HG03064 (cell line): ENCODE measurements around the gene KIR3DL2.
"Not testable (repeated sequence)": the region's sequence is repeated elsewhere in the genome, so short reads cannot be mapped to it uniquely, and the experiment has no call there.

Experiments
- ATAC-seq: cut with Tn5 transposase; IDR thresholded peaks from one replicate; pipeline ENCODE4 v1.9.1; 2021; ENCODE audit warnings: low read depth; ENCODE audit not compliant: unreplicated experiment

The KIR3DL2 gene

DNA sequence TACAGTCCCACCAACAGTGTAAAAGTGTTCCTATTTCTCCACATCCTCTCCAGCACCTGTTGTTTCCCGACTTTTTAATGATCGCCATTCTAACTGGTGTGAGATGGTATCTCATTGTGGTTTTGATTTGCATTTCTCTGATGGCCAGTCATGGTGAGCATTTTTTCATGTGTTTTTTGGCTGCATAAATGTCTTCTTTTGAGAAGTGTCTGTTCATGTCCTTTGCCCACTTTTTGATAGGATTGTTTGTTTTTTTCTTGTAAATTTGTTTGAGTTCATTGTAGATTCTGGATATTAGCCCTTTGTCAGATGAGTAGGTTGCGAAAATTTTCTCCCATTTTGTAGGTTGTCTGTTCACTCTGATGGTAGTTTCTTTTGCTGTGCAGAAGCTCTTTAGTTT, 13.2 kb downstream of the KIR3DL2 start:
- ATAC-seq, result not testable (repeated sequence)

GRCh38 chr19:54871696-54872095, 21.5 kb downstream of the KIR3DL2 start:
- ATAC-seq, result no peak

GRCh38 chr19:54873990-54874389, 23.7 kb downstream of the KIR3DL2 start, which contains the start of gene FCAR:
Gene FCAR, plus strand, starts transcription at chr19:54874235. Its CDS starts 55 bp downstream, at chr19:54874290.
- no peak for ATAC-seq

DNA sequence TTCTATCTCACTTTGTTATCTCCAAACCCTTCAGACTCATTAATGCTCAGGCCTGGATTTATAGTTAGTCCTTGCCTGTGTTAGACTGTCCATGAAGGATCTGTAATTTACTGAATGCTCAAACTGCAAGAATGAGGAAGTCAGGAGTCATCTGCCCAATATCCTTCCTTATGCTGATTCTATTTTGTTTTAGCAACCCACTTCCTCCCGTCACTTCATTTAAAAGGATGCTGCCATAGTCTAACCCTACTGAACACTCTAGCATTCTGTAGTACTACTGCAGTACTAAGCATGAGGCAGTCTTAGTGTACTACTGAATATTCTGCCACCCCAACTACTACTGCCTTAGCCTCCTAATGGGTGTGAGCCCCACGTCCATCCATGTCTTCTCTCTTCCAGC, 25.3 kb downstream of the KIR3DL2 start:
- ATAC-seq, result no peak

GRCh38 chr19:54877471-54877870, 27.2 kb downstream of the KIR3DL2 start:
- ATAC-seq, result no peak

DNA sequence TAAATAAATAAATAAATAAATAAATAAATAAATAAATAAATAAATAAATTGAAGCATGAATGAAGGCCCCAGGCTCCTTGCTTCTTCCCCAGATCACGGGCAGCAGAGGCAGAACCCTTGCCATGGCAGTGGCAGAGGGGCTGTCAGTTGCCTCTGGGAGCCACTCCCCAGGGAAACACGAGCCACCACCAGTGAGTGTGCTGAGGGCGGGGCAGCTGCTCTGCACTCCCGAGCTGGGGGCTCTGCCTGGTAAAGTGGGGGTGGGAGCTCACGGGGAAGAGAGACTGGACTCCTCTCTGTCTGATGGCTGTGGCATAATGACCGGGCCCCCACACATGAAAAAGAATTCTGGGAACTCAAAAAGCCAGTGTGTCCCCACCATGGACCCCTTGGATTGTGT, 31.6 kb downstream of the KIR3DL2 start:
- no peak for ATAC-seq

- no peak for ATAC-seq
These were observed 32.5 kb downstream of the KIR3DL2 start for GRCh38 chr19:54882758-54883157.

- ATAC-seq, result no peak
These were observed 33.0 kb downstream of the KIR3DL2 start for GRCh38 chr19:54883228-54883627.

- no peak for ATAC-seq
These were observed 38.0 kb downstream of the KIR3DL2 start for GRCh38 chr19:54888239-54888638.

GRCh38 chr19:54889566-54889965, 39.3 kb downstream of the KIR3DL2 start:
- no peak for ATAC-seq

DNA sequence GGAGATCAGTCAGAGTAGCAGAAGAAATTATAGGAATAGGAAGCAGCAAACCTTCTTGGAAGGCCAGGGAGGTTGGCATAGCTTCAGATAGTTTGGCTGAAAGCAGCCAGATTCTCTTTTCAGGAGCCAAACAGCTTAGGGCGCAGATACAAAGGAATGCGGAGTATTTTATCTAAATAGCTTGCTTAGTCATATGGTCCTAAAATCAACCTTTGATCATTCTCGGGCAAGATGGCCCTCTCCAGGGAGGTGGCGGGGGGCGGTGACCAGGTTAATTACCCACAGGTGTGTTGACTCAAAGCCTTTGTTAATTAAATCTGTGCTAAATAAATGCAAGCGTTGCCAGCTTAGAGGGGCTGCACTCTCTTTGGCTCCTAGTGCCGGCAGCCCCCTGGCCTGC, 43.2 kb downstream of the KIR3DL2 start:
- no peak for ATAC-seq

GRCh38 chr19:54894106-54894505, 43.9 kb downstream of the KIR3DL2 start:
- ATAC-seq, result not testable (repeated sequence)

GRCh38 chr19:54896036-54896435, 45.8 kb downstream of the KIR3DL2 start:
- no peak for ATAC-seq

DNA sequence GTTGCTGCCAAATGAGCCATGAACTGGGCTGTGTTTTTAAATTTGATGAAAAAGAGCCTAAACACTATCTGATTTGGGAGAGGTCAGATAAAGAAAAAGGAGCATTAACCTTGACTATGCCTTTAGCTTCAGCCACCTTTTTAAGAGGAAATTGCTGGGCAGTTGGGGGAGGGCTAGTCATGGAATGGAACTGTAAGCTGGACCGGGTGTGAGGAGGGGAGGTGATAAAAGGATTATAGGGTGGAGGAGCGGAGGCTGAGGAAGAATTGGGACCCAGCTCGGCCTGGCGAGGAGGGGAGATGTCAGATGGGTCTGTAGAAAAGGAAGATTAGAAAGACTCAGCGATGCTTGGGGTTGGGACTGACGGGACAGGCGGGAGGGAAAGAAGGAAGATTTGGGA, 48.4 kb downstream of the KIR3DL2 start:
- ATAC-seq, result not testable (repeated sequence)

GRCh38 chr19:54899646-54900045, 49.4 kb downstream of the KIR3DL2 start:
- ATAC-seq, result not testable (repeated sequence)

DNA sequence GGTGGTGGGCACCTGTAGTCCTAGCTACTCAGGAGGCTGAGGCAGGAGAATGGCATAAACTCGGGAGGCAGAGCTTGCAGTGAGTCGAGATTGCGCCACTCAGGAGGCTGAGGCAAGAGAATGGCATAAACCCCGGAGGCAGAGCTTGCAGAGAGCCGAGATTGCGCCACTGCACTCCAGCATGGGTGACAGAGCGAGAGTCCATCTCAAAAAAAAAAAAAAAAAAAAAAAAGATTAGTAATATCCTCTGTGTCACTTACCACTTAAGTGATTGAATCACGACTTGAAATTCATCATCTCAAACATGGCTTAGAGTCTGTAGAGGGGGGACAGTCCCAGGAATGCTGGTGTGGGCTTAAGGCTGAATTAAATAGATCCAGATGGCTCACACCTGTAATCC, 50.9 kb downstream of the KIR3DL2 start:
- ATAC-seq, result not testable (repeated sequence)

DNA sequence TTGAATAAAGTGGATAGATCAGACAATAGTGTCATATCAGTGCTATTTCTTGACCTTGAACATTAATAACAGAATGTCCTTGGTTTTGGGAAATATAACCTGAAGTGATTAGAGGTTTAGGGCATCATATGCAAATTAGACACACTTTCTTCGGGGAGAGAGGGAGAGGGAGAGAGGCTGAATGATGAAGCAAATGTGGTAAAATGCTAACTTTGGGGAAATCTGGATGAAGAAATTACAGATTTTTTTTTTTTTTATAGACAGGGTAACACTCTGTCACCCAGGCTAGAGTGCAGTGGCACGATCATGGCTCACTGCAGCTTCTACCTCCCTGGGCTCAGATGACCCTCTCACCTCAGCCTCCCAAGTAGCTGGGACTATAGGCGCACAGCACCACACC, 51.8 kb downstream of the KIR3DL2 start:
- no peak for ATAC-seq

DNA sequence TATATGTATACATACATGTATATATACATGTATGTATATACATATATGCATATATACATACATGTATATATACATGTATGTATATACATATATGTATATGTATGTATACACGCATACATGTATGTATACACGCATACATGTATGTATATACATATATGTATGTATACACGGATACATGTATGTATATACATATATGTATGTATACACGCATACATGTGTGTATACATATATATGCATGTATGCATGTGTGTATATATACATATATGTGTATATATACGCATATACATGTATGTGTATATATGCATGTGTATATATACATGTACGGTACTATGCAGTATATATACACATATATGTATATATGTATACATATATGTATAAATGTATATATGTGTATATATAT, 53.1 kb downstream of the KIR3DL2 start:
- ATAC-seq, result no peak

DNA sequence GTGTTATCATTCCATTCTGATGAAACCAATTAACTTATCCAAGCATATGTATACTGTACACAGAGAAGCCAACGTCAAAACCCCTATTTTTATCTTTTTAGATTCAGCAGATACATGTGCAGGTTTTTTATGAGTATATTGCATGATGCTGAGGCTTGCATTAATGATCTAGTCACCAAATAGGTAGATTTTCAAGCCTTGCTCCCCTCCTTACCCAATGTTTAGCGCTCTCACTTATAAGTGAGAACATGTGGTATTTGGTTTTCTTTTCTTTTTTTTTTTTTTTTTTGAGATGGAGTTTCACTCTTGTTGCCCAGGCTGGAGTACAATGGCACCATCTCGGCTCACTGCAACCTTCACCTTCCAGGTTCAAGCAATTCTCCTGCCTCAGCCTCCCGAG, 54.0 kb downstream of the KIR3DL2 start:
- ATAC-seq, result not testable (repeated sequence)

DNA sequence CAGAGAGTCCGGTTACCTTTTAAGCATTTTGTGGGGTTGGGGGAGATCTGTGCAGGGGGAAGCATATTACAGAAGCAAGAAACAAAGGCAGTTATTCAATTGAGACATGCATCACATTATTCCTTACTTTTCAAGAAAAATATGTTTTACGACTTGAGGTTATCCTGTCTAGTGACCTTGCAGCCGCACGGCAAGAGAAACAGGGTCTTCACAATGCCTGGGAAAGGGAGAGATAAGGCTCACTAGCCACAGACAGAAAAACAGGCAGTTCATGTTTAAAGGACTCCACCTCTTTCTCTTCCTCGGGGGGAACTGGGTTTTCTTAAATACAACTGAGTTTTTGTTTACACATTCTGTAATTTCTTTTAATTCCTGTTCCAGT, 55.2 kb downstream of the KIR3DL2 start:
- no peak for ATAC-seq

DNA sequence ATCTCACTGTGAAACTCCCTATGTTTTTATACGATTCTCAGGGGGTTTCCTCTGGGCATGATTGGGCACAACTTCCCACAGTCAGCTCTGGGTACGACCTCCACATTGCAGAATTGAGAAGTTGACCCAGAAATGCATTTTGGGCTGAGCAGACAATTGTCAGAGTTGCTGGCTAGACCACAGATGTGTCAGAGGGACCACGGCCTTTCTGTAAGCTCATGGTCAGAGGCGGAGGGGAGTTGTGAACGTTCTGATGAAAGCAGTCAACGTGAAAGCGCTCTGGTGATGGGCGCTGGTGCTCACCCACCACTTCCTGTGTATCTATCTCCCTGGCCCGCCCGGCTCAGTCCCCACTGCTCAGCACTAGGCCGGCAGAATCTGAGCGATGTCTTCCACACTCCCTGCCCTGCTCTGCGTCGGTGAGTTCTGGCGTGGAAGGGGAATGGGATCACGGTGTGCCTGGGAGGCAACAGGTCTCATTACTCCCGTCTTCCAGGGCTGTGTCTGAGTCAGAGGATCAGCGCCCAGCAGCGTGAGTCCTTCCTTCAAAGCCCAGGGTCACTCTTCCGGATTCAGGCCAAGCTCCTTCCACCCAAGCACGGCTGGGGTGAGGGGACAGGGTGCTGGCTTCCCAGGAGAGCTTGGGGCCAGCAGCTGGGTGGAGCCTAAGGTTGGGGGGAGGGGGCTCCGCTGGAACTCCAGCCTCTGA, 55.7 kb downstream of the KIR3DL2 start, which contains the start of gene NCR1:
NCR1 (plus strand) TSS at position 346 of the 709 bp plus-strand sequence; CDS start at position 386, 40 bp downstream.
- ATAC-seq, result no peak

GRCh38 chr19:54906819-54907218, 56.6 kb downstream of the KIR3DL2 start:
- ATAC-seq, result no peak

GRCh38 chr19:54907899-54908298, 57.7 kb downstream of the KIR3DL2 start:
- not testable (repeated sequence) for ATAC-seq
